Measurements from ENCODE around the gene VAMP1.
"Not testable (repeated sequence)": the region's sequence is repeated elsewhere in the genome, so short reads cannot be mapped to it uniquely, and the experiment has no call there.

VAMP1 gene, protein sequence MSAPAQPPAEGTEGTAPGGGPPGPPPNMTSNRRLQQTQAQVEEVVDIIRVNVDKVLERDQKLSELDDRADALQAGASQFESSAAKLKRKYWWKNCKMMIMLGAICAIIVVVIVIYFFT

DNA sequence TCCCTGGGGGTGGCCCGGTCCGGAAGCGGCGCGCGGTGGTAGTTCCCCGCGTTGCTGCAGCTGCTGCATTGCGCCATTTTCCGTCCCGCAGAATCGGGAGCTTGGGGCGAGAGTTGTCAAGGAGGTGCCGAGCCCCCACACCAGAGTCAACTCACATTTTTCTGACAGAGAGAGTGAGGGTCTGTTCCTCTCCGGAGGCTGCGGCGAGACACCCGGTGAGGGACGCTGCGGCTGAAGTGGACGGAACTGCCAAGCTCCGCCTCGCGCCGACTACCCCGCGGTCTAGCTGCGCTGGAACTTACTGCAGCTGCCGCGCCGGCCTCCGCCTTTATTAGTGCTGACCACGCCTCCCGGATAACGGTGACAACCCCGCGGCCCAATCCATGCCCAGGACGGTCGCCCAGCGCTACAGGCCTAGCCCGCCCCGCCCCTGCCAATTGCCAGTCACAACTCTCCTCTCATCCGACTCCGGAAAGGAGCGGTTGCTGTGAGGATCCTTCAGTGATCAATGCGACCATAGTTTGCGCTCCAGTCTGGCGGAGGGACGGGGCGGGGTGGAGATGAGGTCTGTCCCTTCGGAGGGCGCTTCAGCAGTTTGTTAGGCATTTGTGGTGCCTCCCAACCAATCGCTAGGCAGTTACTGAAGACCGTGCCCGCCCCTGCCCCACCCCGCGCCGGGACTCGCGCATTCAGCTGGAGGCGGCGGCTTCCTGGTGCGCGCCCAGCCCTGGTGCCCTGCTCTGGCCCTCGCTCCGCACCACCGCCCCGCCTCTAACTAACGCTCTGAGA lies at the start of gene VAMP1:
TSS of gene VAMP1 (minus strand) at position 303 of the 789 bp plus-strand sequence. CDS start at position 157, 146 bp downstream.
- DNase-seq = peak; percentile 93 to 97

DNA sequence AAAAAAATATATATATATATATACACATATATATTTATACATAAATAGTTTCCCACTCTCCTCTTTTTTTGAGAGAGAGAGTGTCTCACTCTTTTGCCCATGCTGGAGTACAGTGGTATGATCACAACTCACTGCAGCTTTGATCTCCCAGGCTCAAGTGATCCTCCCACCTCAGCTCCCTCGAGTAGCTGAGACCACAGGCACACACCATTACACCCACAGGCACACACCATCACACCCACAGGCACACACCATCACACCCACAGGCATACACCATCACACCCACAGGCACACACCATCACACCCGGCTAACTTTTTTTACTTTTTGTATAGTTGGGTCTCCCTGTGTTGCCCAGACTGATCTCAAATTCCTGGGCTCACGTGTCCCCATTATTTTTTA lies 49.7 kb upstream of the VAMP1 start:
- DNase-seq = no peak

GRCh38 chr12:6508087-6508486 lies 37.6 kb upstream of the VAMP1 start:
- DNase-seq = no peak

DNA sequence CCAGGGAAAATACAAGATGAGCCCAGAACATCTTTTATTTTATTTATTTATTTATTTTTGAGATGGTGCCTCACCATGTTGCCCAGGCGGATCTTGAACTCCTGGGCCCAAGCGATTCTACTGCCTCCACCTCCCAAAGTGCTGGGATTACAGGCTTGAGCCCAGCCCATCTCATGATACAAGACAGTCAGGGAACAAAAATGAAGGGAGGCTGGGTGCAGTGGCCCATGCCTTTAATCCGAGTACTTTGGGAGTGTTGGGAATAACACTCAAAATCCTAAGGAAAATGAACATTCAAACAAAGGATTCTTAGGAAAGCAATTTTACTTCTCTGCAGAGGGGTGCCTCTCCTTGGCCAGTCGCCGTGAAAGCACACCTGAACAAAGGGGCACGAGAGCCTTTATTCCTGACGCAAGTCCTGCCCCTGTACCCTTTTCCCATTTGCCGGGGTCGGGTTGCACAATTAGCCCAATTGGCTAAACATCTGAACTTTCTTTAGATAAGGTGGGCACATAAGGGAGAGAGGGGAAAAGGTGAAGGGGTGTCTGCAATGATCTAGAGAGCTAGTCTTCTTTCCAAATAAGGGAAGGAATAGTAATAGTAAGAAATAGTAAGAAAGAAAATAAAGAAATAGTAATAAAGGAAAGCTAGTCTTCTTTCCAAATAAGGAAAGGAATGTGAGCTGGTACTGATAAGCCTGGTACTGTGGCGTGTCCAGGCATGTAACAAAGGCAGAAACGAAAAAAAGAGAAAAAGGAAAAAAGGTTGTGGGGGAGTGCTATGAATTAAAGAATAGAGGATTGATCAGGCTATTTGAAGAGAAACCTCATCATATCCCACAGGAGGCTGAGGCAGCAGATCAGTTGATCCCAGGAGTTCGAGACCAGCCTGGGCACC lies 36.9 kb upstream of the VAMP1 start:
- DNase-seq = no peak

DNA sequence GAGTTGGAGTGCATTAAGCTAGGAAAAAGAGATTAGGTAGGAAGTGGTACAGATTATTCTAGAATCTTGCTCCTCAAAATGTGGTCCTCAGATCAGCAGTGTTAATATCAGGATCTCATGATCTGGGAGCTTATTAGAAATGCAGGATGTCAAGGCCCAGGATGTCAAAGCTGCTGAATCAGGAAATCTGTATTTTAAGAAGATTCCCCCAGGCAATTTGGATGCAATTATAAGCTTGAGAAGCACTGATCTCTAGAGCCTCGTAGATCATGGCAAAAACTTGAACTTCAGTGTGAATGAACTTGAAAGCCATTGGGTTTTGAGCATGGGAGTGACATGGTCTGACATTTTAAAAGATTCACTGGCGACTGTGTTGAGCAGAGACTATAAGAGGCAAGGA lies 30.0 kb upstream of the VAMP1 start:
- no peak for DNase-seq

GRCh38 chr12:6497291-6497690 lies 26.8 kb upstream of the VAMP1 start:
- DNase-seq = not testable (repeated sequence)

DNA sequence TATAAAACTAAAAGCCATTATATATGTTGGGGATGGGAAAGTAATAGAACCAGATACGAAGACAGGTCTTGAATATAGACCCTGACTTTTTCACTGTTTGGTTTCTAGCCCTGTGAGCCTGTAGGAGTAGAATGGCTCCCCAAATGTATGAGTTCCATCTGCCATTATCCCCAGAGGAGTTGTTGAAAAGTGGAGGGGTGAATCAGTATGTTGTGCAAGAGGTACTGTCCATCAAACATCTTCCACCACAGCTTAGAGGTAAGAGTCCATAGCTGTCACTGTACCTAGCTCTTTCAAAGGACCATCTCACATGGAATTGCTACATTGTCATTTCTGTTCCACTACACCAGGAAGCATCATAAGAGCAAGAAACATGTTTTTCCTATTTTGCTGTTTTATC lies 24.5 kb upstream of the VAMP1 start:
- no peak for DNase-seq

DNA sequence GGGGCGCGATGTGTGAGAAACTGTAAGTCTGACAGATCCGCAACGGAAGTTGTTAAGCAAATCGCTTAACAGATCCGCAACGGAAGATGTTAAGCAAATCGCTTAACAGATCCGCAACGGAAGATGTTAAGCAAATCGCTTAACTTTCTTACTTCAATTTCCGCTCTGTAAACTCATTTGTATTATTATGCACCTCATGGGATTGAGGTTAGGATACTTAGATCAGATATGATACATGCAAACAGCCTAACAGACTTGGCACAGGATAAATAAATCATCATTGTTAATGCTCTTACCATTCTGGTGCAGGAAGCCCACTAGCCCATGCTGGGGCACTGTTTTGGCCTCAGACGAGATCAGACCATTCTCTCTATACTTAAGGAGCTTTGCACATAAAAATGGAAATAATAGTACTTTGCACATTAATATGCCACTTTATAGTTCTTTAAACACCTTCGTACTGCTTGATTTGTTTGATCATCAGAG lies 23.8 kb upstream of the VAMP1 start:
- DNase-seq = no peak

GRCh38 chr12:6493497-6494257 lies 23.2 kb upstream of the VAMP1 start, which contains the start of gene NCAPD2:
TSS of gene NCAPD2 (plus strand) at chr12:6494102. CDS start at chr12:6495099, 997 bp downstream.
- DNase-seq = peak; percentile 73 to 94

- DNase-seq = peak; percentile 82 to 90
Observed at GRCh38 chr12:6492838-6493496, 22.5 kb upstream of the VAMP1 start, which contains the start of gene MRPL51. TSS of gene MRPL51 (minus strand) at chr12:6493262. CDS start at chr12:6493136, 126 bp downstream.

GRCh38 chr12:6490673-6491072 lies 20.2 kb upstream of the VAMP1 start:
- DNase-seq = not testable (repeated sequence)

DNA sequence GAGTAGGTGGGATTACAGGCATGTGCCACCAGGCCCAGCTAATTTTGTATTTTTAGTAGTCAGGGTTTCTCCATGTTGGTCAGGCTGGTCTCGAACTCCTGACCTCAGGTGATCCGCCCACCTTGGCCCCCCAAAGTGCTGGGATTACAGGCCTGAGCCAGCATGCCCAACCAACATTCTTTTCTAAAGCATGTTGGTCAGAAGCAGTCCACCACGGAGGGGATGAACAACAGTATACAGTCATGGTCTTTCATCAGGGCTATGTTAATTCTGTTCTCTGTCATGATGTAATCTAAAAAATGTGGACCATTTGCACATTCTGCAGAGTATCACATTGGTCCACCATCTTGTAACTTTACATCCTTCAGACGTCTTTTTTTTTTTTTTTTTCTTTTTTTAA lies 19.0 kb upstream of the VAMP1 start:
- DNase-seq = no peak

DNA sequence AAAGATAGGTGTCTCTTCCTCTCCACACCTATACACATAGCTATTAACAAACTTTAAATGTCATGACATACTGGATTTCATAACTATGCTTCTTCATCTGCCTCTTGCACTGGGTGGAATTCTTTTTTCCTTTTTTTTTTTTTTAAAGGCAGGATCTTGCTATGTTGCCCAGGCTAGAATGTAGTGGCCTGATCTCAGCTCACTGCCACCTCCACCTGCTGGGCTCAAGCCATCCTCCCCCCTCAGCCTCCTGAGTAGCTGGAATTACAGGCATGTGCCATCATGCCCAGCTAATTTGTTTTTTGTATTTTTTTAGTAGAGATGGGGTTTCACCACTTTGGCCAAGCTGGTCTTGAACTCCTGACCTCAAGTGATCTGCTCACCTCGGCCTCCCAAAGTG lies 17.8 kb upstream of the VAMP1 start:
- no peak for DNase-seq

DNA sequence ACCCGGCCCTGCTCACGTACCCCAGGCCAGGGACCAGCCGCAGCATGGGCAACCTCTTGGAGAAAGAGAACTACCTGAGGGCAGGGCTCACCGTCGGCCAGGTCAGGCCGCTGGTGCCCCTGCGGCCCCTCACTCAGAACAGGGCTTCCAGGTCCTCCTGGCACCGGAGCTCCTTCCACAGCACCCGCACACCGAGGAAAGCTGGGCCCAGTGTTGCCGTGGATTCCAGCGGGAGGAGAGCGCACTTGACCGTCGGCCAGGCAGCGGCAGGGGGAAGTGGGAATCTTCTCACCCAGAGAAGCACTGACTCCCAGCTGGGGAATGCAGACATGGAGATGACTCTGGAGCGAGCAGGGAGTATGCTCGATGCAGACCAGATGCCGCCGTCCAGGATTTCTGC lies 7.9 kb upstream of the VAMP1 start:
- no peak for DNase-seq

DNA sequence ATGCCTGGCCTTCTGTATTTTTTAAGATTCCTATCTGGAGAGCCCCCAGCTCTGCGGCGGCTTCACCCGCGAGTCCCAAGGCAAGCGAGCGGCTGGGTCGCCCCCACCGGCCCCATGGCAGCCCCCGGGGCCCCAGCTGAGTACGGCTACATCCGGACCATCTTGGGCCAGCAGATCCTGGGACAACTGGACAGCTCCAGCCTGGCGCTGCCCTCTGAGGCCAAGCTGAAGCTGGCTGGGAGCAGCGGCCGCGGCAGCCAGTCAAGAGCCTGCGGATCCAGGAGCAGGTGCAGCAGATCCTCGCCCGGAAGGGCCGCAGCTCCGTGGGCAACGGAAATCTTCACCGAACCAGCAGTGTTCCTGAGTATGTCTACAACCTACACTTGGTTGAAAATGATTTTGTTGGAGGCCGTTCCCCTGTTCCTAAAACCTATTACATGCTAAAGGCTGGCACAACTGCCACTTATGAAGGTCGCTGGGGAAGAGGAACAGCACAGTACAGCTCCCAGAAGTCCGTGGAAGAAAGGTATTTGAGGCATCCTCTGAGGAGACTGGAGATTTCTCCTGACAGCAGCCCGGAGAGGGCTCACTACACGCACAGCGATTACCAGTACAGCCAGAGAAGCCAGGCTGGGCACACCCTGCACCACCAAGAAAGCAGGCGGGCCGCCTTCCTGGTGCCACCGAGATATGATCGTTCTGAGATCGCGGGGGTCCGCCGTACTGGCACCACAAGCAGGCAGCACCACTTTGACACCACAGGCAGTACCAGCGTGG lies 7.3 kb upstream of the VAMP1 start:
- DNase-seq = not testable (repeated sequence)

- no peak for DNase-seq
Observed at GRCh38 chr12:6476489-6476888, 6.0 kb upstream of the VAMP1 start.

DNA sequence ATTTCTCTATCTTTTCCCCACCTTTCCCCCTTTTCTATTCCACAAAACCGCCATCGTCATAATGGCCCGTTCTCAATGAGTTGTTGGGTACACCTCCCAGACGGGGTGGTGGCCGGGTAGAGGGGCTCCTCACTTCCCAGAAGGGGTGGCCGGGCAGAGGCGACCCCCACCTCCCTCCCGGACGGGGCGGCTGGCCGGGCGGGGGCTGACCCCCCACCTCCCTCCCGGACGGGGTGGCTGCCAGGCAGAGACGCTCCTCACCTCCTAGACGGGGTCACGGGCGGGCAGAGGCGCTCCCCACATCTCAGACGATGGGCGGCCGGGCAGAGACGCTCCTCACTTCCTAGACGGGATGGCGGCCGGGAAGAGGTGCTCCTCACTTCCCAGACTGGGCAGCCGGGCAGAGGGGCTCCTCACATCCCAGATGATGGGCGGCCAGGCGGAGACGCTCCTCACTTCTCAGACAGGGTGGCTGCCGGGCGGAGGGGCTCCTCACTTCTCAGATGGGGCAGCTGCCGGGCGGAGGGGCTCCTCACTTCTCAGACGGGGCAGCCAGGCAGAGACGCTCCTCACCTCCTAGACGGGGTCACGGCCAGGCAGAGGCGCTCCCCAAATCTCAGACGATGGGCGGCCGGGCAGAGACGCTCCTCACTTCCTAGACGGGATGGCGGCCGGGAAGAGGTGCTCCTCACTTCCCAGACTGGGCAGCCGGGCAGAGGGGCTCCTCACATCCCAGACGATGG lies 4.9 kb upstream of the VAMP1 start:
- not testable (repeated sequence) for DNase-seq

DNA sequence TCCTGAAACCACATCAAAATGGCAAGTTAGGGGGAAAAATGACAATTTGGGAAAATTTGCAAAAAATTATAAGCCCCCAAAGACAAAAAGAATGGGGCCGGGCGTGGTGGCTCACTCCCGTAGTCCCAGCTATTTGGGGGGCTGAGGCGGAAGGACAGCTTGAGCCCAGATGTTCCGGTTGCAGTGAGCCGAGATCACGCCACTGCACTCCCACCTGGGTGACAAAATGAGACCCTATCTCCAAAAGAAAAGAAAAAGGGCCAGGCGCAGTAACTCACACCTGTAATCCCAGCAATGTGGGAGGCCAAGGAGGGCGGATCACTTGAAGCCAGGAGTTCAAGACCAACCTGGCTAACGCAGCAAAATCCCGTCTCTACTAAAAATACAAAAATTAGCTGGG lies 2.0 kb upstream of the VAMP1 start:
- no peak for DNase-seq

DNA sequence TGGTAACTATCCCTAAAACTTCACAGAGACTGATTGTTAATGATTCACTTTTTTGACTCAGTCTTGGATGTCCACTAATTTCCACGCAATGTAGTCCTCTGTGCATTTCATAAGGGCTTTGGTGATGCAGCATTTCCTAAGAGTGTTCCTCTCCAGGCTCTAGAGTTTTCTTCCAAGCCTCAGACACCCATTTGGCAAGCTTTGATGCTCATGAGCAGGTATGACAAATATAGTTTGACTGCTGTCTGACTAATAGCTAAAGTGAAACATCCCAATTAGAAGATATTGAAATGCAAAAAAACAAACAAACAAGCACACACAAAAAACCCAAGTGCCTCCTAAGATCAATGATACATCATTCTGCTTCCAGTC lies 1.5 kb upstream of the VAMP1 start:
- no peak for DNase-seq

- no peak for DNase-seq
Observed at GRCh38 chr12:6469609-6470374, 685 bp downstream of the VAMP1 start.
